ENCODE data around the gene CALHM3. TPM values are rescaled to one million over a fixed set of nuclear protein-coding genes. Genes with fewer than 3 reads are reported as not detected.
"Not testable (repeated sequence)": the region's sequence is repeated elsewhere in the genome, so short reads cannot be mapped to it uniquely, and the experiment has no call there.

The CALHM3 gene
- not detected for total RNA-seq
- not detected for polyA plus RNA-seq
- long read RNA-seq, donor 1, partial matches to known transcripts = 0 of 1 reads
- long read RNA-seq, donor 1, other reads (novel, unspliced or antisense) = 1 of 1 reads
- long read RNA-seq, donor 2 = 0 reads

- ATAC-seq (ENCODE audit: low FRiP score) (no peak), DNase-seq (no peak)
- H3K4me3 ChIP-seq (ENCODE audit: low read length in 2 of 2) = no peak within 1 kb of the TSS
- no peaks in the 10 kb centered on the region for H3K27me3 ChIP-seq (ENCODE audit: control insufficient read depth in 1 of 2, insufficient read depth in 2 of 2, low read length in 1 of 2)
- H3K27ac ChIP-seq (ENCODE audit: low read depth in 1 of 2, low read length in 2 of 2) = no peak within 1 kb of the TSS
- no peaks in the 10 kb centered on the region for H3K9me3 ChIP-seq (ENCODE audit: control insufficient read depth, low read length)
- WGBS, 2 donors = 82 to 85% methylated on average over 7 of the region's 7 CpGs
- H3K4me1 ChIP-seq (ENCODE audit: control insufficient read depth in 1 of 2, insufficient read depth in 2 of 2, low read length in 2 of 2) = no peaks in the 10 kb centered on the region
- intact Hi-C loops (cut with DNase I) = no loop called here
- H3K36me3 ChIP-seq (ENCODE audit: control insufficient read depth in 1 of 2, insufficient read depth in 2 of 2, low read length in 1 of 2) = no peaks in the 10 kb centered on the region
Measured at GRCh38 chr10:103479135-103479534, at the start of gene CALHM3. CALHM3 (minus strand) TSS chr10:103479240; CDS start chr10:103479032, 208 bp downstream.

- Histone ChIP-seq H3K9me3 (ENCODE audit: control insufficient read depth, low read length) (no peaks in the 10 kb centered on the region), H3K27me3 (ENCODE audit: control insufficient read depth in 1 of 2, insufficient read depth in 2 of 2, low read length in 1 of 2) (no peaks in the 10 kb centered on the region), H3K4me1 (ENCODE audit: control insufficient read depth in 1 of 2, insufficient read depth in 2 of 2, low read length in 2 of 2) (no peaks in the 10 kb centered on the region), H3K4me3 (ENCODE audit: low read length in 2 of 2) (no peak overlapping the region), H3K36me3 (ENCODE audit: control insufficient read depth in 1 of 2, insufficient read depth in 2 of 2, low read length in 1 of 2) (no peaks in the 10 kb centered on the region), H3K27ac (ENCODE audit: low read depth in 1 of 2, low read length in 2 of 2) (no peak overlapping the region)
- DNase-seq = no peak
- no peak for ATAC-seq (ENCODE audit: low FRiP score)
- intact Hi-C loops (cut with DNase I) = no loop called here
Measured at GRCh38 chr10:103528549-103528948, 49.5 kb upstream of the CALHM3 start.

- intact Hi-C loops (cut with DNase I) = not testable (repeated sequence)
Measured at GRCh38 chr10:103527476-103527875, 48.4 kb upstream of the CALHM3 start.

GRCh38 chr10:103525901-103526300, 46.9 kb upstream of the CALHM3 start:
- Histone ChIP-seq H3K9me3 (ENCODE audit: control insufficient read depth, low read length) (no peaks in the 10 kb centered on the region), H3K4me3 (ENCODE audit: low read length in 2 of 2) (no peak overlapping the region), H3K27me3 (ENCODE audit: control insufficient read depth in 1 of 2, insufficient read depth in 2 of 2, low read length in 1 of 2) (no peaks in the 10 kb centered on the region), H3K36me3 (ENCODE audit: control insufficient read depth in 1 of 2, insufficient read depth in 2 of 2, low read length in 1 of 2) (no peaks in the 10 kb centered on the region), H3K27ac (ENCODE audit: low read depth in 1 of 2, low read length in 2 of 2) (no peak overlapping the region), H3K4me1 (ENCODE audit: control insufficient read depth in 1 of 2, insufficient read depth in 2 of 2, low read length in 2 of 2) (no peaks in the 10 kb centered on the region)
- ATAC-seq (ENCODE audit: low FRiP score) = no peak
- intact Hi-C loops (cut with DNase I) = no loop called here
- DNase-seq = no peak

More at GRCh38 chr10:103527476-103527875, 48.4 kb upstream of the CALHM3 start:
- not testable (repeated sequence) for ATAC-seq (ENCODE audit: low FRiP score); DNase-seq; H3K4me1 ChIP-seq (ENCODE audit: control insufficient read depth in 1 of 2, insufficient read depth in 2 of 2, low read length in 2 of 2); H3K4me3 ChIP-seq (ENCODE audit: low read length in 2 of 2); H3K27ac ChIP-seq (ENCODE audit: low read depth in 1 of 2, low read length in 2 of 2); H3K36me3 ChIP-seq (ENCODE audit: control insufficient read depth in 1 of 2, insufficient read depth in 2 of 2, low read length in 1 of 2); H3K27me3 ChIP-seq (ENCODE audit: control insufficient read depth in 1 of 2, insufficient read depth in 2 of 2, low read length in 1 of 2); H3K9me3 ChIP-seq (ENCODE audit: control insufficient read depth, low read length)
- 69 to 71% methylated on average over 2 of the region's 2 CpGs for WGBS, 2 donors

- DNase-seq = no peak
- no peaks in the 10 kb centered on the region for H3K27me3 ChIP-seq (ENCODE audit: control insufficient read depth in 1 of 2, insufficient read depth in 2 of 2, low read length in 1 of 2)
- 84 to 88% methylated on average over 4 of the region's 4 CpGs for WGBS, 2 donors
- intact Hi-C loops (cut with DNase I) = no loop called here
- H3K4me3 ChIP-seq (ENCODE audit: low read length in 2 of 2) = no peak overlapping the region
- ATAC-seq (ENCODE audit: low FRiP score) = no peak
- H3K4me1 ChIP-seq (ENCODE audit: control insufficient read depth in 1 of 2, insufficient read depth in 2 of 2, low read length in 2 of 2) = no peaks in the 10 kb centered on the region
- no peaks in the 10 kb centered on the region for H3K36me3 ChIP-seq (ENCODE audit: control insufficient read depth in 1 of 2, insufficient read depth in 2 of 2, low read length in 1 of 2)
- H3K27ac ChIP-seq (ENCODE audit: low read depth in 1 of 2, low read length in 2 of 2) = no peak overlapping the region
- no peaks in the 10 kb centered on the region for H3K9me3 ChIP-seq (ENCODE audit: control insufficient read depth, low read length)
Measured at GRCh38 chr10:103523683-103524082, 44.6 kb upstream of the CALHM3 start.

- ATAC-seq (ENCODE audit: low FRiP score); H3K36me3 ChIP-seq (ENCODE audit: control insufficient read depth in 1 of 2, insufficient read depth in 2 of 2, low read length in 1 of 2); H3K4me3 ChIP-seq (ENCODE audit: low read length in 2 of 2); H3K27me3 ChIP-seq (ENCODE audit: control insufficient read depth in 1 of 2, insufficient read depth in 2 of 2, low read length in 1 of 2); H3K9me3 ChIP-seq (ENCODE audit: control insufficient read depth, low read length); H3K27ac ChIP-seq (ENCODE audit: low read depth in 1 of 2, low read length in 2 of 2); H3K4me1 ChIP-seq (ENCODE audit: control insufficient read depth in 1 of 2, insufficient read depth in 2 of 2, low read length in 2 of 2); intact Hi-C loops (cut with DNase I); DNase-seq: not testable (repeated sequence)
- 88 to 89% methylated on average over 7 of the region's 7 CpGs for WGBS, 2 donors
Measured at GRCh38 chr10:103522006-103522405, 43.0 kb upstream of the CALHM3 start.

- H3K4me3 ChIP-seq (ENCODE audit: low read length in 2 of 2) = no peak overlapping the region
- 69 to 78% methylated on average over 4 of the region's 4 CpGs for WGBS, 2 donors
- no peaks in the 10 kb centered on the region for H3K4me1 ChIP-seq (ENCODE audit: control insufficient read depth in 1 of 2, insufficient read depth in 2 of 2, low read length in 2 of 2)
- no peaks in the 10 kb centered on the region for H3K9me3 ChIP-seq (ENCODE audit: control insufficient read depth, low read length)
- ATAC-seq (ENCODE audit: low FRiP score) (no peak), DNase-seq (no peak)
- no peak overlapping the region for H3K27ac ChIP-seq (ENCODE audit: low read depth in 1 of 2, low read length in 2 of 2)
- no peaks in the 10 kb centered on the region for H3K27me3 ChIP-seq (ENCODE audit: control insufficient read depth in 1 of 2, insufficient read depth in 2 of 2, low read length in 1 of 2)
- intact Hi-C loops (cut with DNase I) = no loop called here
- no peaks in the 10 kb centered on the region for H3K36me3 ChIP-seq (ENCODE audit: control insufficient read depth in 1 of 2, insufficient read depth in 2 of 2, low read length in 1 of 2)
Measured at GRCh38 chr10:103519798-103520197, 40.8 kb upstream of the CALHM3 start.

GRCh38 chr10:103517234-103518085, 38.4 kb upstream of the CALHM3 start:
- Histone ChIP-seq H3K27me3 (ENCODE audit: control insufficient read depth in 1 of 2, insufficient read depth in 2 of 2, low read length in 1 of 2) (no peaks in the 10 kb centered on the region), H3K36me3 (ENCODE audit: control insufficient read depth in 1 of 2, insufficient read depth in 2 of 2, low read length in 1 of 2) (no peaks in the 10 kb centered on the region), H3K9me3 (ENCODE audit: control insufficient read depth, low read length) (no peaks in the 10 kb centered on the region), H3K4me3 (ENCODE audit: low read length in 2 of 2) (no peak overlapping the region), H3K27ac (ENCODE audit: low read depth in 1 of 2, low read length in 2 of 2) (no peak overlapping the region), H3K4me1 (ENCODE audit: control insufficient read depth in 1 of 2, insufficient read depth in 2 of 2, low read length in 2 of 2) (no peaks in the 10 kb centered on the region)
- WGBS, 2 donors = 97 to 98% methylated on average over 5 of the region's 5 CpGs
- DNase-seq = no peak
- no peak for ATAC-seq (ENCODE audit: low FRiP score)
- intact Hi-C loops (cut with DNase I) = no loop called here

- 97 to 98% methylated on average over 5 of the region's 5 CpGs for whole genome bisulfite sequencing, 2 donors
- DNase-seq (no peak), ATAC-seq (ENCODE audit: low FRiP score) (no peak)
- H3K36me3 ChIP-seq (ENCODE audit: control insufficient read depth in 1 of 2, insufficient read depth in 2 of 2, low read length in 1 of 2) = no peaks in the 10 kb centered on the region
- intact Hi-C loops (cut with DNase I) = no loop called here
- H3K27ac ChIP-seq (ENCODE audit: low read depth in 1 of 2, low read length in 2 of 2) = no peak overlapping the region
- H3K4me3 ChIP-seq (ENCODE audit: low read length in 2 of 2) = no peak overlapping the region
- H3K4me1 ChIP-seq (ENCODE audit: control insufficient read depth in 1 of 2, insufficient read depth in 2 of 2, low read length in 2 of 2) = no peaks in the 10 kb centered on the region
- H3K9me3 ChIP-seq (ENCODE audit: control insufficient read depth, low read length) = no peaks in the 10 kb centered on the region
- no peaks in the 10 kb centered on the region for H3K27me3 ChIP-seq (ENCODE audit: control insufficient read depth in 1 of 2, insufficient read depth in 2 of 2, low read length in 1 of 2)
Measured at GRCh38 chr10:103514244-103514643, 35.2 kb upstream of the CALHM3 start.
